ENCODE data around the gene RAX. TPM values are rescaled to one million over a fixed set of nuclear protein-coding genes. Genes with fewer than 3 reads are reported as not detected.

Gene RAX
- total RNA-seq, 1 experiment from 2014 or later: 0.94 TPM

DNA sequence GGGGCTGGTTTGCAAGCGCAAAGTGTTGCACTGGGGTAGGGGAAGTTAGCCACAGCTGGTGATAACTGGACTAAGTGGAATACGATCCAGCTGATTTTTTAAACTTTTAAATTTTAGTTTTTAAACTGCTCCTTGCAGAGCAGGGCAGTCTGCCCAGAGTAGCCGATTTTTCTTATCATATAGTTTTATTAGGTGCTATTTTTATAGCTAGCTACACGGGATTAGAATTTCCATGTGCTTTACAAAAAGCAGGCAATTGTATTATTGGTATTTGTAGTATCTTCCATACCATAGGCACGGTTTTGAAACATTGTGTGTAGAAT, 35.6 kb upstream of the RAX start (continued):
- TF ChIP-seq, protein P1, sequence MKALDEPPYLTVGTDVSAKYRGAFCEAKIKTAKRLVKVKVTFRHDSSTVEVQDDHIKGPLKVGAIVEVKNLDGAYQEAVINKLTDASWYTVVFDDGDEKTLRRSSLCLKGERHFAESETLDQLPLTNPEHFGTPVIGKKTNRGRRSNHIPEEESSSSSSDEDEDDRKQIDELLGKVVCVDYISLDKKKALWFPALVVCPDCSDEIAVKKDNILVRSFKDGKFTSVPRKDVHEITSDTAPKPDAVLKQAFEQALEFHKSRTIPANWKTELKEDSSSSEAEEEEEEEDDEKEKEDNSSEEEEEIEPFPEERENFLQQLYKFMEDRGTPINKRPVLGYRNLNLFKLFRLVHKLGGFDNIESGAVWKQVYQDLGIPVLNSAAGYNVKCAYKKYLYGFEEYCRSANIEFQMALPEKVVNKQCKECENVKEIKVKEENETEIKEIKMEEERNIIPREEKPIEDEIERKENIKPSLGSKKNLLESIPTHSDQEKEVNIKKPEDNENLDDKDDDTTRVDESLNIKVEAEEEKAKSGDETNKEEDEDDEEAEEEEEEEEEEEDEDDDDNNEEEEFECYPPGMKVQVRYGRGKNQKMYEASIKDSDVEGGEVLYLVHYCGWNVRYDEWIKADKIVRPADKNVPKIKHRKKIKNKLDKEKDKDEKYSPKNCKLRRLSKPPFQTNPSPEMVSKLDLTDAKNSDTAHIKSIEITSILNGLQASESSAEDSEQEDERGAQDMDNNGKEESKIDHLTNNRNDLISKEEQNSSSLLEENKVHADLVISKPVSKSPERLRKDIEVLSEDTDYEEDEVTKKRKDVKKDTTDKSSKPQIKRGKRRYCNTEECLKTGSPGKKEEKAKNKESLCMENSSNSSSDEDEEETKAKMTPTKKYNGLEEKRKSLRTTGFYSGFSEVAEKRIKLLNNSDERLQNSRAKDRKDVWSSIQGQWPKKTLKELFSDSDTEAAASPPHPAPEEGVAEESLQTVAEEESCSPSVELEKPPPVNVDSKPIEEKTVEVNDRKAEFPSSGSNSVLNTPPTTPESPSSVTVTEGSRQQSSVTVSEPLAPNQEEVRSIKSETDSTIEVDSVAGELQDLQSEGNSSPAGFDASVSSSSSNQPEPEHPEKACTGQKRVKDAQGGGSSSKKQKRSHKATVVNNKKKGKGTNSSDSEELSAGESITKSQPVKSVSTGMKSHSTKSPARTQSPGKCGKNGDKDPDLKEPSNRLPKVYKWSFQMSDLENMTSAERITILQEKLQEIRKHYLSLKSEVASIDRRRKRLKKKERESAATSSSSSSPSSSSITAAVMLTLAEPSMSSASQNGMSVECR (CRISPR knock-in tag; IDR thresholded peaks at IDR 0.05; ENCODE audit: borderline replicate concordance): no peak
- TF ChIP-seq NFE2L1 (CRISPR knock-in tag; IDR thresholded peaks at IDR 0.05) (no peak), ZNF263 (CRISPR knock-in tag; IDR thresholded peaks at IDR 0.05; ENCODE audit: low read depth) (no peak), TEAD1 (CRISPR knock-in tag; IDR thresholded peaks at IDR 0.05) (no peak), ATF1 (CRISPR knock-in tag; IDR thresholded peaks at IDR 0.05) (no peak), CREM (CRISPR knock-in tag; IDR thresholded peaks at IDR 0.05) (no peak), CBFB (CRISPR knock-in tag; IDR thresholded peaks at IDR 0.05; ENCODE audit: low read depth) (no peak), GABPB1 (CRISPR knock-in tag; IDR thresholded peaks at IDR 0.05) (no peak)
- TF ChIP-seq, protein P2, sequence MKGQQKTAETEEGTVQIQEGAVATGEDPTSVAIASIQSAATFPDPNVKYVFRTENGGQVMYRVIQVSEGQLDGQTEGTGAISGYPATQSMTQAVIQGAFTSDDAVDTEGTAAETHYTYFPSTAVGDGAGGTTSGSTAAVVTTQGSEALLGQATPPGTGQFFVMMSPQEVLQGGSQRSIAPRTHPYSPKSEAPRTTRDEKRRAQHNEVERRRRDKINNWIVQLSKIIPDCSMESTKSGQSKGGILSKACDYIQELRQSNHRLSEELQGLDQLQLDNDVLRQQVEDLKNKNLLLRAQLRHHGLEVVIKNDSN (CRISPR knock-in tag; IDR thresholded peaks at IDR 0.05): no peak
- TF ChIP-seq, protein P3, sequence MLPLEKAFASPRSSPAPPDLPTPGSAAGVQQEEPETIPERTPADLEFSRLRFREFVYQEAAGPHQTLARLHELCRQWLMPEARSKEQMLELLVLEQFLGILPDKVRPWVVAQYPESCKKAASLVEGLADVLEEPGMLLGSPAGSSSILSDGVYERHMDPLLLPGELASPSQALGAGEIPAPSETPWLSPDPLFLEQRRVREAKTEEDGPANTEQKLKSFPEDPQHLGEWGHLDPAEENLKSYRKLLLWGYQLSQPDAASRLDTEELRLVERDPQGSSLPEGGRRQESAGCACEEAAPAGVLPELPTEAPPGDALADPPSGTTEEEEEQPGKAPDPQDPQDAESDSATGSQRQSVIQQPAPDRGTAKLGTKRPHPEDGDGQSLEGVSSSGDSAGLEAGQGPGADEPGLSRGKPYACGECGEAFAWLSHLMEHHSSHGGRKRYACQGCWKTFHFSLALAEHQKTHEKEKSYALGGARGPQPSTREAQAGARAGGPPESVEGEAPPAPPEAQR (CRISPR knock-in tag; IDR thresholded peaks at IDR 0.05): no peak

DNA sequence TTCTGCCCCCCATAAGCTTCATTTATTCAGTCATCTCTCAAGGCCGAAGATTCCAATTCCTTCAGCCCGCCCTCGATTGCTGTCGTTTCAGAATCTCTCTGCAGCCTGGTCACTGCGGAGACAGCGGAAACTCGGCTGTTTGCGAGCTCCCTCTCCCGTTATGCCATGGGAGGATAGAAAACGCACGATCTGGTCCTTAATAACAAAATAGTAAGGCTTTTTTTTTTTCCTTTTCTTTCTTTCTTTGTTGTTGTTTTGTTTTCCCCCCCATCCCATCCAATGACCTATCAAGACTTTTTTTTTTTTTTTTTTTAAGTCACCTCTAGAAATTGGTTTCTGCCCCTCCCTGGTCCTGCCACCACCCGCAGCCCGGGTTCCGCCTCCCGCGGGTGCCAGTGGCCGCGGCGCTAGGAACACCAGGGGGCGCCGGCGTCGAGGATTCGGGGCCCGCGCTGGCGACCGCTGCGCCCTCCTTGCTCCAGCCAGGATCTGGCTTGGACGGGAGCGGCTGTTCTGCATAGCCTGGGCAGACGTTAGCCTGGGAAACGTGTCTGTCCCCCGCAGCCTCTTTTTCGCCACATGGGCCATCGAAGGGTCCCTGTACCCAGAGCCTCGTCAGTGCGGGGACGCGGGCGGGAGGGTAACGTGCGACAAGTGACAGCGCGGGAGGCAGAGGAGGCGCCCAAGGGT, 35.1 kb upstream of the RAX start:
- DNase-seq (ENCODE audit: low spot score) (peak; percentile 81), ATAC-seq (peak; percentile 91)
- Mint-ChIP-seq H3K9me3 (no peaks in the 10 kb centered on the region), H3K27me3 (ENCODE audit: low read depth) (peaks cover 67% of the 10 kb centered on the region), H3K4me1 (no peaks in the 10 kb centered on the region), H3K4me3 (peak overlapping the region; percentile 48), H3K27ac (no peak overlapping the region), H3K36me3 (no peaks in the 10 kb centered on the region)
- ChIA-PET POLR2A (interaction anchor here (0.7 to 1.2 kb wide), 8 partner anchors 9 to 1656 kb away, joined by 3 to 12 read pairs (median 6); partner anchors contain the start of gene RAX), CTCF (interaction anchor here (0.6 to 3.4 kb wide), 59 partner anchors 10 to 1873 kb away, joined by 3 to 133 read pairs (median 3); partner anchors contain the start of genes CPLX4, LMAN1, ONECUT2 and RAX)
- TF ChIP-seq, protein P4, sequence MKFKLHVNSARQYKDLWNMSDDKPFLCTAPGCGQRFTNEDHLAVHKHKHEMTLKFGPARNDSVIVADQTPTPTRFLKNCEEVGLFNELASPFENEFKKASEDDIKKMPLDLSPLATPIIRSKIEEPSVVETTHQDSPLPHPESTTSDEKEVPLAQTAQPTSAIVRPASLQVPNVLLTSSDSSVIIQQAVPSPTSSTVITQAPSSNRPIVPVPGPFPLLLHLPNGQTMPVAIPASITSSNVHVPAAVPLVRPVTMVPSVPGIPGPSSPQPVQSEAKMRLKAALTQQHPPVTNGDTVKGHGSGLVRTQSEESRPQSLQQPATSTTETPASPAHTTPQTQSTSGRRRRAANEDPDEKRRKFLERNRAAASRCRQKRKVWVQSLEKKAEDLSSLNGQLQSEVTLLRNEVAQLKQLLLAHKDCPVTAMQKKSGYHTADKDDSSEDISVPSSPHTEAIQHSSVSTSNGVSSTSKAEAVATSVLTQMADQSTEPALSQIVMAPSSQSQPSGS (CRISPR knock-in tag; IDR thresholded peaks at IDR 0.05; ENCODE audit: borderline replicate concordance, low read depth): no peak
- TF ChIP-seq, protein P5, sequence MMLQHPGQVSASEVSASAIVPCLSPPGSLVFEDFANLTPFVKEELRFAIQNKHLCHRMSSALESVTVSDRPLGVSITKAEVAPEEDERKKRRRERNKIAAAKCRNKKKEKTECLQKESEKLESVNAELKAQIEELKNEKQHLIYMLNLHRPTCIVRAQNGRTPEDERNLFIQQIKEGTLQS (CRISPR knock-in tag; conservative IDR thresholded peaks at IDR 0.05): no peak
- no peak for TF ChIP-seq FOXJ3 (CRISPR knock-in tag; IDR thresholded peaks at IDR 0.05; ENCODE audit: borderline replicate concordance)
- 0 out of 2 replicates have a peak, but pooled peaks have one; percentile 49 for TF ChIP-seq SP1 (CRISPR knock-in tag; conservative IDR thresholded peaks at IDR 0.05)
- TF ChIP-seq GABPB1 (CRISPR knock-in tag; IDR thresholded peaks at IDR 0.05): no peak
- TF ChIP-seq, protein P1 (CRISPR knock-in tag; IDR thresholded peaks at IDR 0.05; ENCODE audit: borderline replicate concordance): no peak
- no peak for TF ChIP-seq ESRRA (CRISPR knock-in tag; IDR thresholded peaks at IDR 0.05; ENCODE audit: borderline replicate concordance)
- no peak for TF ChIP-seq CREM (CRISPR knock-in tag; IDR thresholded peaks at IDR 0.05)
- no peak for TF ChIP-seq NR3C1 (CRISPR knock-in tag; conservative IDR thresholded peaks at IDR 0.05; ENCODE audit: low read depth)
- no peak for TF ChIP-seq JUN (CRISPR knock-in tag; IDR thresholded peaks at IDR 0.05)
- TF ChIP-seq TEAD4 (CRISPR knock-in tag; IDR thresholded peaks at IDR 0.05): no peak
- no peak for TF ChIP-seq ZNF121 (CRISPR knock-in tag; IDR thresholded peaks at IDR 0.05)
- no peak for TF ChIP-seq ZNF219 (CRISPR knock-in tag; IDR thresholded peaks at IDR 0.05; ENCODE audit: borderline replicate concordance)
- TF ChIP-seq TP53 (CRISPR knock-in tag; IDR thresholded peaks at IDR 0.05): 0 out of 2 replicates have a peak, but pooled peaks have one; percentile 38
- peak; percentile 58 for TF ChIP-seq ZNF423 (CRISPR knock-in tag; IDR thresholded peaks at IDR 0.05)
